NCI-H1092 (cell line): ENCODE results near the gene ITPRIP.

ENCODE experiments used
- DNase-seq: peaks from one replicate; lab custom pipeline; 2025; lab: John Stamatoyannopoulos, UW

The ITPRIP gene

DNA sequence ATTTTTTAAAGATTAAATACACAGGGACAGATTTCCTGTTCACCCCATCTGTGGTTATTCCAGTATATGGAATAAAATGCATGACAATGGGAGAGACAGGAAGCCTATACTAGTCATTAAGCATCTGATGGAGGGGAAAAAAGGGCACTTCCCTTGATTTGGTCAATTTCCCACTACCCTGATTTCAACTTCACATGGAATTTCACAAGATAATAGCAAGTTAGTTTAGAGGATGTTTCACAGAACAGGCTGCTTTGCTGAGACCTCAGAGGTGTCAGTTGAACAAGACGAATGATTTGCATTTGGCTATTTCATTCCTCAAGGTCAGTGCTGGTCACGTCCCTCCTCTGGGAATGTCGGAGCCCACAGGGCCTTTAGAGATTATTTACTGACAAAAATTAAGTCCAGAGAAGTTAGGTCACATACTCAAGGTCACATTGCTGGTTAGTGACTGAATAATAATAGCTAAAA is 4.7 kb upstream of the ITPRIP start:
- DNase-seq: no peak

DNA sequence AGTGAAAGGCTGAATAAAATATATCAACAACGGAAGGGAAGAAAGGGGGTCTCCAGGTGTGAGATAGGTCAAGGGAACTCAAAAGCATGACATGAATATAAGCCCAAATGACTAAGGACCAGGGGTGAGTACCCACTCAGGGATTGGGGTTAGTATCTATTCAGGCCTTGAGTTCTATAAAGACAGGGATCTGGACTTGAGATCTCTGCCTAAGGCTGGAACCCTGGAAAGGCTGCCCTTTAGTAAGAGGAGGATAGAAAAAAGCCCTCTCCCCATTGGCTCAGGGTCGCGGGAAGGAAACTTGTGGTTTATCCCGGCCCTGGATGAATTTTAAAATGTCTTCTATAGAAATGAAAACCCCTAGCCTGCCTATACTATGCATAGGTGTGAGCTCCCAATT is 2.4 kb upstream of the ITPRIP start:
- no peak for DNase-seq

DNA sequence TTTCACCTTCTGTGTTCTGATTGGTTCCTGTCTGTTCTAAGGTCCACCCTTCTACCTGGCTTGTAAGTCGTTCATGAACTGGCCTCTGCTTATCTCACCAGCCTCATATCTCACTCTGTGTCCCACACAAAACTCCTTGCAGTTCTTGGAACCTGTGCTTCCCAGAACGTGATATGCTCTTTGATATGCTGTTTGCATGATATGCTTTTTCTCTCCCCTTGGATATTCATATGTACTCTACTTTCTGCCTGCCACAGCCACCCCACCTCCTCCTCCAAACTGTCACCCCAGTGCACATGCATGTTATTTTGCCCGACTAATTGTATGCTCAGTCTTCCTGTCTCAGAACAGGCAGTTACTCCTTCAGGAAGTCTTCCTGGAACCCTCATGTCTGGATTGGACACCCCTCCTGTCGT is 1.9 kb upstream of the ITPRIP start:
- DNase-seq: no peak

DNA sequence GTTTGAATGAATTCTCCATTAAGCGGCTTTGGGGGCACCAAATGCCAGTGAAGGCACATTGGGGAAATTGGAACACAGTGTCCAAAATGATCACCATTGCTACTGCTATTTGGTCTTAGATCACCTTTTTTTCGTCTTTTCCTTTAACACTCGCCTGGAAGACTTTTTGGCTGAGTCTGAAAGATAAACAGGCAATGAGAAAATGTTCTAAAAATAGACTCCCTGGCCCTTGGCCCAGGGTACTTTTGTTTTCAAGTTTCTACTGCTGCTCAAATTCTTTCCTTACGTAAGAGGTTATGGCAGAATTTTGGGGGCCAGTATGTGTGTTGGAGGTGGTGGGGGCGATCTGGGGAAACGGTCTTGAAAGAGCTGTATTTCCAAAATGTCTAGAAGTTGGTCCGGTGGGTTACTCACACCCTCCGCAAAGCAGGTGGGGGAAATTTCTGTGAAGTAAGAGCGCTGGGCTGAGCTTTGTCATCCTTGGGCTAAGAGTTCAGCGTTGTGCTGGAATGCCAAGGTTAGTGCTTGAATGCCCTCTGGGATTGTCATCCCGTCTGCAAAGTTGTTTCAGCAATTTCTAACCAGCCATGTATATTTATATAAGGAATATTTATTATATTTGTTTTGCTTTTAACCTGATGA is 1.3 kb upstream of the ITPRIP start:
- DNase-seq: no peak

DNA sequence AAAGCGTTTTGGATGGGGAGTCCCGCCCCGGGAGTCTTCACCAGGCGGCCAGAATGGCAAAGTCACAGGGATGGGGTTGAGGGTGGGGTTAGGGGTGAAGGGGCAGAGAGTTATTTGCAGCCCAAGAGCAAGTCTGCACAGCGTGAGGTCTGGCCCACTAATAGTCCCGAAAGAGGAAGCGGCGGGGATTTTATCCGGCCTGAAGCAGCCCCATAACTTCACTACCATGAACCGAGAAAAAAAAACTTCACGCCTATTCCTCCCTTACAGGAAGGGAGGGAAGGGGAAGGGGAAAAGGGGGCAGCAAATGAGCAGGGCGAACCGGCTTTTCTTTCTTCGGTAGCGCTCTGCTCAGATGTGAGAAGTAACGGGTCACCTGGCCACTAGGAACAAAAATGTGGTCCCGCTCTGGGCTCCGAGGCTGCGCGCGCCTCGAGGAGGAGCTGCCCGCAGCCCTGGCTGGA is 712 bp downstream of the ITPRIP start:
- no peak for DNase-seq

DNA sequence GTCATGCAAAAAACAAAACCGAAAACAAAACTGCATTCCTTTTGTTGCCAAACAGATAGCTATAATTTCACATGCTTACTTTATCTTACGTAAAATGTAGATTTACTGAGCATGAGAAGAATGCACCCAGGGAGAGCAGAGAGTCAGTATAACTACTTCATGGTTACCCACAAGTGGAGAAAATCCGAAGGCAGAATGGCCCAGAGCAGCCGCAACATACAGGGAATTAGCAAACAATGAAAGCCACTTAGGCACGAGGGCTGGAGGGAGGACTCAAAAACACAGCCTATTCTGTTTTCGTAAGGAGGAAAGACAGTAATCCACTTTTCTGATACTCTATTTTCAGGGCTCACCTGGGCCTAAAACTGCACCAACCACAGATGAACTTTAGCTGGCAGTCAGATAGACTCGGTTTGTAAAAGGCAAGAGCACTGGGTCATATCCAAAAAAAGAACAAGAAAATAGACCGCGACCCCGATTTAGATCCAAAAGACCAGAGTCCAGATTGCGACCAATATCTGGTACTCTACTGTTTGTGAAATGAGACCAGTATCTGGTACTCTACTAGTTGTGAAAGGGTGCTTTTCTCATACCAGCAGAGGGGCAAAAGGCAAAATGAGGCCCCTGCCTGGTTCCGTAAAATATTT is 1.3 kb downstream of the ITPRIP start:
- no peak for DNase-seq

DNA sequence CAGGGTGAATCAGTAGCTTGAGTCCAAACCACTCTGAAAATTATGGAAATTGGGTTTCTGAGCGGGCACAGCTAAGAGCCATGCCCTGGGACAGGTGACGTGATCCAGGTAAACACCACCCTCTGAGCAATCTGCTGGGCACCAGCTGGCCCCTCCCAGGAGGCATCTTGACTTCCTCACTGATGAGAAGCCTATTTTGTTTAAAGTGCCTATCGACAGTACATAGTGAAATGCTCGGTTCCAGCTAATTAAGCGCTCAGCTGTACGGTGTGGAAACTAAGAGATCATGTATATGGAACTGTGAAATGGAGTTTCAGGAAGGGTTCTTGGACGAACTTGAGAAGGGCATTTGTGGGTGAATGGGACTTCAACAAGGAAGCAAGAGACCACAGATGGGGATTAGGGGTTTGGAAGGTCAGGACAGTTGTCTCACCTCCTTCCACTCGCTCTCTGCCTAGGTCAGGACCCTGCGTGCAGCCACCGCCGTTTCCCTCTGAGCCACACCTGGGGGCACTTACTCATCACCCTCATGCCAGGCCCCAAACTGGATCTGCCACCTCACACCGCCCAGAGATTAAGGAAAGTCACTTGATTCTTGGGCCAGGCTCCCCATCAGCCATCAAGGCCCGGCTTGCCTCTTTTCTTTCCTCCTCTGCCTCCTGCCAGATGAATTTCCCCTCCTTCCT is 3.2 kb downstream of the ITPRIP start:
- no peak for DNase-seq

DNA sequence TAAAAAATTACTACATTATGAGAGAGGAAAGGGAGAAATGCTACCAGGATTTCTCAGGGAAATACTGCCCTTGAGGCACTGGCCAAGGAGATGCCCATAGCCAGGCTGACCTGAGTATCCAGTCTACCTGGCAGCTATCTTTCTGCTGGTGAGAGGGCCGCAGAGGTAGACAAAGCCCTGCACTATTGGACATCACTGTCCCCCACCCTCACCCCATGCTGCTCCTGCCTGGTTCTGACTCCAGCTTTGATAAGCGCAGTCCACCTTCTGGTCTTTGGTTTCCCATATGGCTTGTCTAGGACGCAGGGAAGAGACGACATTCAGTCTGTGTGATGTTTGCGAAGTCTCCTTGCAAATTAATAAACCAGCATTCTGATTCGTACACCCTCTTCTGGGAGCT is 3.7 kb downstream of the ITPRIP start:
- no peak for DNase-seq

DNA sequence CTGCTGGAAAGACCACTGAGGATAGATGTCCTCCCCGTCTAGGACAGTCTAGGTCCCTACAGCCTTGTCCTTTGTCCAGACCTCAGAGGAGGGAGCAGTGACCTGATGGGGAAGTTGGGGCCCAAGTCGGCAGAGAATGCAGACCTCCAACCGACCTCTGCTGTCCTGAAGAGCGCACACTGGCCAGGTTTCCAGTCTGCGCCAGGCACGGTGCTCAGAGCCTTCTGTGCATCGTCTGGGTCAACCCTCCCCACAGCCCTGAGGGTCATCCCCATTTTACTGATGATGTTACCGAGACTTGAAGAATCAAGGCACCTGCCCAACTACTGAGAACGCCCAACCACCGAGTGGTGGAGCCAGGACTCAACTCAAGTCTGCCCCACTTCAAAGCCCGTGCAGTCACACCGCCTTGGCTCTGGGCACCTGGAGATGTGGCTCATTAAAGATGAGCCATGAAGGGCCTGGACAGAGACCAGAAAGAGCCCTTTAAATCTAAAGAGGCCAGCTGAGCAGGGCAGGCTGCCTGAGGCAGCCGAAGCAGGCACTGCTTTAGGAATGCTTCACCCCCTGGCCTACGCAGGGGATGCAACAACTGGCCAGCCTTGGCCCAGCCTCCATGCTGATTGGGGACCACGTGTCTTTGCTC is 4.4 kb downstream of the ITPRIP start:
- DNase-seq: no peak

DNA sequence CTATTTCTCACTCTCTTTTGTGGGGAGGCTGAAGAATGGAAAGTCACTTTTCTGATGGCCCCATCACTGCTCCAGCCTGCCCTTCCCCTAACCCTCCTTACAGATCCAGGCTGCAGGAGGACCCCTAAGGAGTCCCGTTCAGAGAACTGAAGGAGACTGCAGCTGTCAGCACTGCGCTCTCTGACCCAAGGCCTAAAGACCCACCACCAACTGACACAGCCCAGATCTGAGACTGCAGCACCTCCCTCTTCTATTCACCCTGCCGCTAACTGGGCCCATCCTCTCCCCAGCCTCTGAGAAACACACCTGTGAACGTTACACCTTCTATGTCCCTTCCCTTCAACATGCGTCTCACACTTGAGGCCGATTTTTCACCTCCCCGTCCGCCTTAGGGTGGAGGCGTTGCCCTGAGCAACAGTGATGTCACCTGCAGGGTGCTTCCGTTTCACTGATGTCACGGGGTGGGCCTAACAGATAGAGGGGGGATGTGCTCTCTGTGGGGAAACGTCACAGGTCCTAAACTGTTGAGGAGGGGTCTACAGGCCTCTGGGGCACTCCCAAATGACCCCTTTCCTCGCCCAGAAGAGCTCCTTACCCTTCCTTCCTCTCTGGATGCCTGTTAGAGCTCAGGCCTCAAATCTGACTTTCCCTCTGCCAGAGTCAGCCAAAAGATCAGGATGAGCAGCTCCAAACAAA is 5.1 kb downstream of the ITPRIP start:
- DNase-seq: no peak

DNA sequence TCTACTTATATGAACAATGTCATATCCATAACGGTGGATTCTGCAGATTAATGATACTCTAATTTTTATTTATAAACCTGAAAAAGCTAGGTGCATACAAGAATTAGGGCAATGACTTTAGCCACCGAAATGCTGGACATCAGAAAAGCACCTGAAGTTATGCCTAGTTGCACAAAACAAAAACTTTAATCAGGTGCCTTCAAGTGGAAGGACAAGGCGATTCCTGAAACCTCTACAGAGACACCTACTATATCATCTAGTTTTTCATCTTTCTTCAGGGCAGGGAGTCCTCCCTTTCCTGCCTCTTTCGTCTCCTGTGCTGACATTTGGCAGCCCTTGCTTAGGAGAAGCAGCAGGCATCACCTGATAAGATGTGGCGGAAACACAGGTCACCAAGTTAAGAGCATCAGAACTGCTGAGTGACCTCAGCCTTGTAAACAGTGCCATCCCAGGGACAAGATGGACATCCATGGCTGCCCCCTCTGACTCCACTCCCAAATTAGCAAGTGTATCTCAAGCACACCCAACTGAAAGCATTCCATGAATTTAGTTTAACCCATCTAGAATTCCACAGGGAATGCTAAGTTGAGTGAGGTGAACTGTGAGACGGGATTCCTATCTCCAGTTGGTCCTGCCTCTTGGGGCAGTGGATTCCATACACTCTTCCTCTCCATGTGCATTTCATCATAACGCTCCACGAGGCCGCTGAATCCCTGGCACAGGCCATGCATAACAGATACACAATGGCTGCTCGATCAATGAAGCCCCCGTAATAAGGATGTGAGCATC is 5.8 kb downstream of the ITPRIP start:
- DNase-seq: no peak

DNA sequence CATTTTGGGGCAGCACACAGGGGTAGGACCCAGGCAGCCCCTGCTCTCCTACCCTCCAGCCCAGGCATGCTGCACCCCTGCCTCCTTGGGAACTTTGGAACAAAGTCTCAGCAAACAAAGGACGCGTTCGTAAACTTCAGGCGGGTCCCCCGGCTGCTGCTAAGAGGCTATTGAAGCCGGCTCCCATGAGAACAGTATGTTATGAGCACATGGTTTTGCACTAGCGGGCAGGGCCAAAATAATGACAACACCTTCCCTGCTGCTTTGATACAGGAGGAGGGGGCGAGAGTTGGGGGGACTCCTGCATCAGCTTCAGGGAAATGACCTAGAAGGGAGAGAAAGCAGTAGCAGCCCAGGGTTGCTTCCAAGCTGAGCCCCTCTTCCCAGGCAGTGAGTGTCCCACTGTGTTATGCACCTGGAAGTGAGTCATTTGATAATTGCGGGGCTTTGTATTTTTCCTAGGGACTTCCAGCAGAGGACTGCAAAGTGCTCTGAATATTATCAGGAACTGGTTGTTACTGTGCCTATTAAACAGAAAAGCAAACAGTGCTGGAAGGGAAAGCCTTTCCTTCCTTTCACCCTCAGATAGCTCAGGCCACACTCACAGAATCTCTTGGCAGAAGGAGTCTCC is 6.9 kb downstream of the ITPRIP start:
- peak; percentile 30 for DNase-seq

DNA sequence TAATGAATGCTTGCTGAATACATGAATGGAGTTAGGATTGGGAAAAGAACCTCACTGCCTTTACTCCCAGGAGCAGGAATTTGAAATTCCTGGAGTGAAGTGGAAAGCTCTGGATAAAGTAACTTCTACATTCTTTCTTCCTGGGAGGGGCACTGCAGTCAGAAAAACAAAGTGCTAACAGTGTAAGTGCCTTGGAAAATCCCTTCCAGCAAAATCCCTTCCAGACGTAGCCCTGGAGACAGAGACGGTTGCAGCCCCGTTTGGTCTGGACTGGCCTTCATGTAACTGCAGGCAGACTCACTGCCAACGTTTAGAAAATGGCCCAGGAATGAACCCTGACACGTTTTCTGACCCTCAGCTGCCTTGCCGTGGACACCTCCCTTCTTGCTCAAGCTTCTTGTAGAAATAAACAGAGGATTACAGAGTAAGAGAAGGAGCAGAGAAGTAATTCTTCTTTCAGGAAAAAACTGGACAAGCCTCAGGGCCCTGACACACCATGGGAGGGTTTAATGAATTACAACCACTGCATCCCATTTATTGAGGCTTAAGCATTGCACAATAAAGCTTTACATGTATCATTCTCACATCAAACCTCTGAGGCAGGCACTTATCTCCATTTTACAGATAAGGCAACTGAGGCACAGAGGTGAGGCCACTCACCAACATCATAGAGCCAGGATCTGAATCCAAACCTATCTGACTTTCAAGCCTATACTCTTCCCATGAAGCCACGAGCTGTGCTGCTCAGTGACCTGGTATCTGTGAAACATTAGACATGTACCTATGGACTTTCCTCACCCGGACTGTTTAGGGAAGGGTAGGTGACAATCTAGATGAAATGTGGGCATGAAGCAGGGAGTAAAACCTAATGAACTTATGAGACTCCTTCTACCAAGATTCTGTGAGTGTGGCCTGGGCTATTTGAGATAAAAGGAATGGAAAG is 7.8 kb downstream of the ITPRIP start:
- no peak for DNase-seq

DNA sequence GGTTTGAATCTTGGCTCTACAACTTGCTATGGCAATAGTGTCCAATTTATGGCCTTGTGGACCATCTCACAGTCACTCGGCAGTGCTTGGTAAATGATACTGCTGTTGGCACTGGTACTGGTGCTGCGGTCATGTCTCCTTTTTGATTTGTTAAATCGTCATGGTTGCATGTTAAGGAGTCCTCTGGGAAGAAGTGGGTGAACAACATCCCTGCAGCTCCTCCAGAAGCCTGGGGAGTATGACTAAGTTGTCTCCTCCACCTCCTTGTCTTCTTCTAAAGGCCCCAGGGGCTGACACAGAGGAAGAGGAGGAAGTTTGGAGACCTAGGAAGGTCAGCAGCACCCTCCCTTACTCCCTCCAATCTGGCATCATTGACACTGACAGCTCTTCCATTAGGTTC is 8.5 kb downstream of the ITPRIP start:
- DNase-seq: no peak

DNA sequence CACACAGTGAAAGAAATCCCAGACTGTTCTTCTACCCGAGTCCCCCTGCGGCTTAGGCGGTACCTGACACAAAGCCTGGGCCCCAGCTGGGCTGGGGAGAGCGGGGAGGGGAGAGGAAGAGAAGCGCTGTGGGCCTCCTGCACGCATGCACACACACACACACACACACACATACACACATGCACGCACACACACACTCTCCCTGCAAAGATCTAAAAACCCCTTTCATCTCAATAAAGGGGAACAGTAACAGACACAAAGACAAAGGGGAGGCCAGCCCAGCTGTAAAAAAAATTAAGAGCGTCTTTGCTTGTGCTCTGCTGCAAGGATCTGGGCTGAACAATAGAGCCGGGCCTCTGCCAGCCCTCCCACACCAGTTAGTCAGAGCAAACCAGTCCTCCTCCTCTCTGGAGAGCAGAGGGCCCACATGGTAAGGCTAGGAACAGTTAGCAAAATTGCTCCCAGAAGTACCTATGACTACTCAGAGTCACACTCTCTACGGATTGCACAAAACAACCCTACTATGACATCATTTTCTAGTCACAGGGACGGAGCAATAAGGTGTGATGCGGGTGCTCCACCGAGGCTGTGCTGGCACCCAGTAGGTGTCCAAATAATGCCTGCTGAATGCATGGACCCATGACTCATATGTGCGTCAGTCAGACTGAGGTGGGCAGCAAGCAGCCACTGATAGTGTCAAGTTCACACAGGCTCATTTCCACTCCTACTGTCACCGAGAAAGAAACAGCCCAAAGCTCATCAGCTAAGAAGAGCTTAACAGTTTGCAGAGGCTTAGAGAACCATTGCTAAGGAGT is 9.2 kb downstream of the ITPRIP start:
- no peak for DNase-seq

DNA sequence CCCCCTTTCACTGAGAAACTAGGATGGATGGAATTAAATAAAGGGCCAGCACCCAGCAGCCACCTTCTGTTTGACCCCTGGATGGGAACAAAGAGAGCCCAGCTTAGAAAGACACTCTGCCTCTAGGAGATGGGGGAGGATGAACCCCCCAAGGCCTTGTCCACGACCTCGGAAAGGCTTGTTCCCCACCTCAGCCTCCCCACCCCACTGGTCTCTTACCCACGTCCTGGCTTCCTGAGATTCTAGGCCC is 9.7 kb downstream of the ITPRIP start:
- no peak for DNase-seq

DNA sequence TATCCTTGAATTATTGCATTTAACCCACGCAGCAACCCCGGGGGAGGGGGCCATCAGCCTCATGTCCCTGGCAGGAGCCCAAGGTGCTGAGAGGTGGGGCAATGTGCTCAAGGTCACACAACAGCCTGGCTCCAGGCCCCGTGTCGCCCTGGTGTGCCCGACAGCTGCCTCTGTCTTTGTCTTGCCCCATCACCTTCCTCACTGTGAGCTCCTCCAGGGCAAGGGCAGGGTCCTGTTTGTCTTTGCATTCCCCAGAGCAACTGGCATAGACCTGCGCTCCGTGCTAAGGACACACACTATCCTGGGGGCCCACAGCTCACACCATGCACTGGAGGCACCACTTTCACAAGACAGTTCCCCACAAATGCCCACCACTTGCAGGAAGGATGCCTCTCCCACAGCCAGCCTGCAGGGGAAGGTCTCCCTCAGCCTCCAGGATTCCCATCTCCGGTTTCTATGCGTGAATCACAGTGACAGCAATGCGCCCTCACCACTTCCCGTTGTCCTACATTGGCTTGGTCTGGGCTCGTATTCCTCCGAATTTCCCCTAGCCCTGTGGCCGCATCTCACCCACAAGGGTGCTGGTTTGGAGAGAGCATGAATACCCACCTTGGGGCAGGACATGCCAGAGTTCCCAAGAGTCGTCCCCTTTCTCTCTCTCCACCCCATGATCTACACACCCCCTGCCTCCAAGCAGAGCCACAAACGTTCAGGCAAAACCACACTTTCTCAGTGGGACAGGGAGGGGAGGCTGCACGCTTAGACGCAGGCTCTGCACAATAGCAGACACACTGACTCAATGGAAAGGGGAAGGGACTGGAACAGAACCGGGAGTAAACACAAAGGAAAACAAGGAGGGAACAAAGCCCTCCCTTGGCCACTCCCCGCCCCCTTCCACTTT is 10.3 kb downstream of the ITPRIP start:
- DNase-seq: no peak

DNA sequence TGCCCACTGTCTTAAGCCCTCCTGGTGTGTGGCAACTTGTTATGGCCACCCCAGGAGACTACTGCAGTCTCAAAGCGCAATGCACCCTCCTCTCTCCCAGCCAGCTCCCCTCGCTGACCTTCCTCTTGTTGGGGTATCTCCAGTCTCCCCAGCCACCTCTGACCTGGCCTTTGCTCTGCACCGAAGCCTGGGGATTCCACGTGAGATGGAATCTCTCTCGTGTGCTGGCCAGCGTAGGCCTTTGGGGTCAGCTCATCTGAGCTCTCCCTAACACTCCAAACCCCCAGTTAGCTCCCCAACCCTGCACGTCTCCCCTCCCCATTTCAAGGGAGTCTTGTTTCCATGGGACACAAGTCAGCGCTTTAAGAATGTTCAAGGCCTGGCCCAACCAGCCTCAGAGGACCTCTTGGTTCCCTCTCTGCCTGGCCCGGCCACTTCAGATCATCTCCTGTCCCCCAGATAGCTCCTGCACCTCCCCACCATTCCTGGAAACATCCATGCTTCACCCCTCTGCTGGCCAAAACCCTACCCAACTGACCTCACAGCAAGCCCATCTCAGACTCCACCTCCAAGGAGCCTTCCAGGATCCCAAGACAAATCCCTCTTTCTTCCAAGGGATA is 11.2 kb downstream of the ITPRIP start:
- no peak for DNase-seq
